Activated CD4-positive, alpha-beta T cell treated with anti-CD3 and anti-CD28 coated beads, Interleukin-2, amount 10 ng/mL, durations not matched to agents 24 days and 14 days (primary cell): ENCODE measurements around the gene ADGRG1. TPM values are rescaled to one million over a fixed set of nuclear protein-coding genes. Genes with fewer than 3 reads are reported as not detected.
"Not testable (repeated sequence)": the region's sequence is repeated elsewhere in the genome, so short reads cannot be mapped to it uniquely, and the experiment has no call there.

Experiments
- DNase-seq: peaks from one replicate; pipeline ENCODE4 v3.0.0; 2022
- H3K27ac Mint-ChIP-seq: one replicate; pipeline ENCODE4 v1.8.0; 2022; ENCODE audit warnings: mild to moderate bottlenecking, mixed read lengths
- H3K27me3 Mint-ChIP-seq: one replicate; pipeline ENCODE4 v1.8.0; 2022; ENCODE audit warnings: mixed read lengths
- H3K36me3 Mint-ChIP-seq: one replicate; pipeline ENCODE4 v1.8.0; 2022; ENCODE audit warnings: low read depth, mild to moderate bottlenecking, mixed read lengths
- H3K4me1 Mint-ChIP-seq: one replicate; pipeline ENCODE4 v1.8.0; 2021; ENCODE audit warnings: mixed read lengths
- H3K4me3 Mint-ChIP-seq: one replicate; pipeline ENCODE4 v1.8.0; 2022; ENCODE audit warnings: mild to moderate bottlenecking, moderate library complexity, mixed read lengths
- H3K9me3 Mint-ChIP-seq: one replicate; pipeline ENCODE4 v1.8.0; 2021; ENCODE audit warnings: mixed read lengths
- intact Hi-C: fragments of 100-400 bp; cut with micrococcal nuclease; formaldehyde crosslinking; loops from one replicate; pipeline ENCODE4 v1.15.1; 2023
- total RNA-seq: library from RNA; stranded (reverse); gene quantifications from 2 replicates; pipeline ENCODE4 v1.2.3, GENCODE V29; 2022

Gene ADGRG1
- total RNA-seq, 1 donor from 2014 or later: 4.8 TPM

GRCh38 chr16:57704905-57705852 lies 76.7 kb downstream of the ADGRG1 start:
- Mint-ChIP-seq H3K9me3 (peaks cover 9% of the 10 kb centered on the region), H3K4me1 (peaks cover 3% of the 10 kb centered on the region), H3K36me3 (no peaks in the 10 kb centered on the region), H3K27ac (no peak overlapping the region), H3K27me3 (peaks cover 8% of the 10 kb centered on the region), H3K4me3 (no peak overlapping the region)
- intact Hi-C loops: no loop called here
- DNase-seq: no peak

- Mint-ChIP-seq H3K4me1 (peaks cover 3% of the 10 kb centered on the region), H3K27ac (no peak overlapping the region), H3K36me3 (no peaks in the 10 kb centered on the region), H3K27me3 (peaks cover 19% of the 10 kb centered on the region), H3K4me3 (no peak overlapping the region), H3K9me3 (peaks cover 9% of the 10 kb centered on the region)
- intact Hi-C loops: no loop called here
- no peak for DNase-seq
These were observed 78.3 kb downstream of the ADGRG1 start for GRCh38 chr16:57706717-57707116.

- Mint-ChIP-seq H3K27ac (no peak overlapping the region), H3K4me3 (no peak overlapping the region), H3K27me3 (peaks cover 19% of the 10 kb centered on the region), H3K36me3 (no peaks in the 10 kb centered on the region), H3K4me1 (peaks cover 3% of the 10 kb centered on the region), H3K9me3 (peaks cover 9% of the 10 kb centered on the region)
- intact Hi-C loops: no loop called here
- DNase-seq: no peak
These were observed 78.9 kb downstream of the ADGRG1 start for GRCh38 chr16:57707331-57707730.

DNA sequence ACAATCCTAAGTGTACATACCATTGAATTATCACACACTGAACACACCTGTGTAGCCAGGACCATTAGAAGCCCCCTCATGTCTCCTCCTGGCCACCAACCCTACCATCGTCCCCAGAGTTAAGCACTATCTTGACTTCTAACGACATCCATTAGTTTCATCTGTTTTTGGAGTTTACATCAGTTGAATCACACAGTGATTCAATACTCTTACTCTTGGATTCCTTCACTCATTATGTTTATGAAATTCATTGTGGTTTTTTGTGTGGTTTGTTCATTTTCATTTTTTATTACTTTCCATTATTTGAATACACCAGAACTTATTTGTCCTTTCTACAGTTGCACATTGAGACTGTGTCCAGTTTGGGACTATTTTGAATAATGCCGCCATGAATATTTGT lies 79.7 kb downstream of the ADGRG1 start:
- DNase-seq: no peak
- peaks cover 9% of the 10 kb centered on the region for H3K9me3 Mint-ChIP-seq
- peaks cover 3% of the 10 kb centered on the region for H3K4me1 Mint-ChIP-seq
- H3K4me3 Mint-ChIP-seq: no peak overlapping the region
- no peaks in the 10 kb centered on the region for H3K36me3 Mint-ChIP-seq
- H3K27me3 Mint-ChIP-seq: peaks cover 25% of the 10 kb centered on the region
- intact Hi-C loops: no loop called here
- H3K27ac Mint-ChIP-seq: no peak overlapping the region

- Mint-ChIP-seq H3K36me3 (no peaks in the 10 kb centered on the region), H3K9me3 (peaks cover 9% of the 10 kb centered on the region), H3K27me3 (peaks cover 27% of the 10 kb centered on the region), H3K4me1 (peaks cover 3% of the 10 kb centered on the region), H3K4me3 (no peak overlapping the region), H3K27ac (no peak overlapping the region)
- no peak for DNase-seq
- intact Hi-C loops: no loop called here
These were observed 81.2 kb downstream of the ADGRG1 start for GRCh38 chr16:57709663-57710062.

DNA sequence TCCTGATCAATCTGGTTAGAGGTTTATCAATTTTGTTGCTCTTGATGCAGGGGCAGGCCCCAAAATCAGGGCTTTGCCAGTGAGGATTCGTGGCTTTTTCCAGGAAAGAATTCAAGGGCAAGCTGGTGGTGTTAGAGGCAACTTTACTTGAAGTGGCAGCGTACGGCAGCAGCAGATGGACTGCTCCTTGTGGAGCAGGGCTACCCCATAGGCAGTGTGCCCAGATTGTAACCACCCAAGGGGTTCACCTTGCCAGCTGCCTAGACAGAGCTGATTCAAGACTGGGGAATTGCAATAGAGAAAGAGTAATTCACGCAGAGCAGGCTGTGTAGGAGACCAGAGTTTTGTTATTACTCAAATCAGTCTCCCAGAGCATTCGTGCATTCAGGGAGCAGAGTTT lies 82.9 kb downstream of the ADGRG1 start:
- DNase-seq: no peak
- intact Hi-C loops: no loop called here
- no peak overlapping the region for H3K4me3 Mint-ChIP-seq
- H3K9me3 Mint-ChIP-seq: peaks cover 5% of the 10 kb centered on the region
- no peak overlapping the region for H3K27ac Mint-ChIP-seq
- peaks cover 3% of the 10 kb centered on the region for H3K4me1 Mint-ChIP-seq
- peaks cover 32% of the 10 kb centered on the region for H3K27me3 Mint-ChIP-seq
- no peaks in the 10 kb centered on the region for H3K36me3 Mint-ChIP-seq

GRCh38 chr16:57711993-57712392 lies 83.6 kb downstream of the ADGRG1 start:
- intact Hi-C loops: no loop called here
- Mint-ChIP-seq H3K27ac (no peak overlapping the region), H3K27me3 (peaks cover 32% of the 10 kb centered on the region), H3K36me3 (no peaks in the 10 kb centered on the region), H3K9me3 (peaks cover under 1% of the 10 kb centered on the region), H3K4me3 (no peak overlapping the region), H3K4me1 (peaks cover 3% of the 10 kb centered on the region)
- DNase-seq: no peak

- H3K9me3 Mint-ChIP-seq, H3K4me1 Mint-ChIP-seq, H3K27ac Mint-ChIP-seq, intact Hi-C loops, DNase-seq, H3K4me3 Mint-ChIP-seq, H3K36me3 Mint-ChIP-seq: not testable (repeated sequence)
- peaks cover 32% of the 10 kb centered on the region for H3K27me3 Mint-ChIP-seq
These were observed 84.1 kb downstream of the ADGRG1 start for GRCh38 chr16:57712569-57712968.

DNA sequence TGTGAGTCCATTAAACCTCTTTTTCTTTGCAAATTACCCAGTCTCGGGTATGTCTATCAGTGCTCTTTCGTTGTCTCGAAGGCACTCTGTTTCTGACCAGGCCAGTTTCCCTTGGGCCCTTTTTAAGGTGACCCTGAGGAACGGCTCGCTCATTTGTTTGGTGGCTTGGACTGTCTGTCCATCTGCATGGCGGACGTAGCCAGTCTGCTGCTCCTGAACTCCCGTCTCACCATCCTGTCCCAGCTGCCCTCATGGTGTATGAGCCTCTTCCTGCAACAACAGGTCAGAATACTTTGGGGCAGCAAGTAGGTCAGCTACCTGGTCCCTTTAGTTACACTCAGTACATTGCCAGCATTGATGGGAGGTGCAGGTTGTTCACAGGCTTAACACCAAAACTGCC lies 85.2 kb downstream of the ADGRG1 start:
- H3K27ac Mint-ChIP-seq: no peak overlapping the region
- intact Hi-C loops: no loop called here
- H3K4me3 Mint-ChIP-seq: no peak overlapping the region
- peaks cover 32% of the 10 kb centered on the region for H3K27me3 Mint-ChIP-seq
- DNase-seq: no peak
- H3K9me3 Mint-ChIP-seq: no peaks in the 10 kb centered on the region
- no peaks in the 10 kb centered on the region for H3K4me1 Mint-ChIP-seq
- H3K36me3 Mint-ChIP-seq: no peaks in the 10 kb centered on the region

- no peaks in the 10 kb centered on the region for H3K9me3 Mint-ChIP-seq
- no peaks in the 10 kb centered on the region for H3K36me3 Mint-ChIP-seq
- intact Hi-C loops: no loop called here
- H3K27ac Mint-ChIP-seq: no peak overlapping the region
- DNase-seq: no peak
- H3K27me3 Mint-ChIP-seq: peaks cover 32% of the 10 kb centered on the region
- no peaks in the 10 kb centered on the region for H3K4me1 Mint-ChIP-seq
- no peak overlapping the region for H3K4me3 Mint-ChIP-seq
These were observed 85.6 kb downstream of the ADGRG1 start for GRCh38 chr16:57714047-57714446.

Other genes with a start within 250 kb of the ADGRG1 start
- gene CCL17, start 223.9 kb upstream of the ADGRG1 start, total RNA-seq: 0.66 TPM in 1 of 2 replicates, not detected in the other
- gene CIAPIN1, start 181.2 kb upstream of the ADGRG1 start, total RNA-seq: 85.4 TPM in 2 replicates
- gene COQ9, start 181.2 kb upstream of the ADGRG1 start, total RNA-seq: 55.2 and 56.7 TPM in 2 replicates
- 88.5 and 90.7 TPM in 2 replicates for gene POLR2C, start 166.0 kb upstream of the ADGRG1 start, total RNA-seq
- gene DOK4, start 142.1 kb upstream of the ADGRG1 start, total RNA-seq: 4.2 and 4.3 TPM in 2 replicates
- 6.0 and 6.7 TPM in 2 replicates for gene CCDC102A, start 92.1 kb upstream of the ADGRG1 start, total RNA-seq
- 5.4 and 6.1 TPM in 2 replicates for gene ADGRG5, start 86.0 kb upstream of the ADGRG1 start, total RNA-seq
- not detected in 2 replicates for gene ADGRG3, start 39.7 kb downstream of the ADGRG1 start, total RNA-seq
- 0.09 TPM in 1 of 2 replicates, not detected in the other for gene DRC7, start 66.2 kb downstream of the ADGRG1 start, total RNA-seq
- 45.0 and 49.8 TPM in 2 replicates for gene KATNB1, start 107.1 kb downstream of the ADGRG1 start, total RNA-seq
- 0.58 and 1.7 TPM in 2 replicates for gene KIFC3, start 173.9 kb downstream of the ADGRG1 start, total RNA-seq